VCaP (cell line): ENCODE data around the gene ACBD7.

Source experiments
- H3K27ac ChIP-seq: fragments of 450-650 bp; 2 replicates; pipeline ENCODE4 v1.5.1; 2017
- TF ChIP-seq, protein P1 (sequence below): fragments of 450-650 bp; conservative IDR thresholded peaks from 2 replicates; pipeline ENCODE4 v1.5.1; 2017; ENCODE audit warnings: mild to moderate bottlenecking, moderate library complexity

Gene ACBD7

DNA sequence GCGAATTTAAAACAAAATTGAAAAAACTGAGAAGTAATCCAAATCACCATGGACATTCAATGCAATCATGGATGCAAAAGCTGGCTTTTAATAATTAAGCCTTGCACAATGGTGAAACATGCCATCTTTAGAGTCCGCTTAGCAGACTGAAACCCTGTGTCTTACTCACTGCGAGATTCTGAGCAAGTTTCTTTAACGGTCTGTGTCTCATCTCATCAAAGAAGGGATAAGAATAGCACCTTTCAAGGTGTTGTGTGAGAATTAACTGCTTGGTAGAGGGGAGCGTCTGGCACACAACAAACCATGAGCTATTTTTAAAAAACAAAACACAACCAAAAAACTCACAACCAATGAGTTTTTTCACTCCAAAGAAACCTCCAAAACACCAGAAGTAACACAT lies 21.4 kb downstream of the ACBD7 start:
- no peak overlapping the region for H3K27ac ChIP-seq
- TF ChIP-seq, protein P1, sequence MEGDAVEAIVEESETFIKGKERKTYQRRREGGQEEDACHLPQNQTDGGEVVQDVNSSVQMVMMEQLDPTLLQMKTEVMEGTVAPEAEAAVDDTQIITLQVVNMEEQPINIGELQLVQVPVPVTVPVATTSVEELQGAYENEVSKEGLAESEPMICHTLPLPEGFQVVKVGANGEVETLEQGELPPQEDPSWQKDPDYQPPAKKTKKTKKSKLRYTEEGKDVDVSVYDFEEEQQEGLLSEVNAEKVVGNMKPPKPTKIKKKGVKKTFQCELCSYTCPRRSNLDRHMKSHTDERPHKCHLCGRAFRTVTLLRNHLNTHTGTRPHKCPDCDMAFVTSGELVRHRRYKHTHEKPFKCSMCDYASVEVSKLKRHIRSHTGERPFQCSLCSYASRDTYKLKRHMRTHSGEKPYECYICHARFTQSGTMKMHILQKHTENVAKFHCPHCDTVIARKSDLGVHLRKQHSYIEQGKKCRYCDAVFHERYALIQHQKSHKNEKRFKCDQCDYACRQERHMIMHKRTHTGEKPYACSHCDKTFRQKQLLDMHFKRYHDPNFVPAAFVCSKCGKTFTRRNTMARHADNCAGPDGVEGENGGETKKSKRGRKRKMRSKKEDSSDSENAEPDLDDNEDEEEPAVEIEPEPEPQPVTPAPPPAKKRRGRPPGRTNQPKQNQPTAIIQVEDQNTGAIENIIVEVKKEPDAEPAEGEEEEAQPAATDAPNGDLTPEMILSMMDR, result no peak

DNA sequence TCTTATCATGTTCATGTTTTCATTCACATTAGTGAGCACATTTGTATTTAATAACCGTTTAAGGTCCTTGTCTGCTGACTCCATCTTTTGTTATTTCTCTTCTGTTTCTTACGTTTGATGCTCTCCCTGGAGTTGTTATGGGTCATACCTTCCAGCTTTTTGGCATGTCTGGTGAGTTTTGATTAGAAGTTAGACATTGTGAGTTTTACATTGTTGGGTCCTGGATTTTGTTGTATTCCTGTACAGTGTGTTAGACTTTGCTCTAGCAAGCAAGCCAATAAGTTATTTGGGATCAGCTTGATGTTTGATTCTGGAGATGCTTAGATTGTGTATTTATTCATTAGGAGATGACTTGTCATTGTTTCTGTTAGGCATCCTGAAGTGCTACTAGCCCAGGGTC lies 27.9 kb downstream of the ACBD7 start:
- H3K27ac ChIP-seq, result no peak overlapping the region
- TF ChIP-seq, protein P1, result no peak

DNA sequence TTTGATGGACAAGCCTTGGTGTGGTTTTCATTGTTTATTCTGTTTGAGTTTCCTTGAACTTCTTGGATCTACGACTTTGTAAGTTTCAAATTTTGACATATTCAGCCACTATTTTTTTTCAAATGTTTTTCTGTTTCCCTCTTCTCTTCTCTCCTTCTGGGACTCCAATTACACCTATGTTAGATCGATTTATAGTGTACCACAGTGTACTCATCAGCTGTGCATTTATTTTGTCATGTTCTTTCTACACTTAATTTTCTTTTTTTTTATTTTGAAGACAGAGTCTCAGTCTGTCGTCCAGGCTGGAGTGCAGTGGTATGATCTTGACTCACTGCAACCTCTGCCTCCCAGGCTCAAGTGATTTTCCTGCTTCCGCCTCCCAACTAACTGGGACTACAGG lies 28.7 kb downstream of the ACBD7 start:
- TF ChIP-seq, protein P1, result no peak
- H3K27ac ChIP-seq, result no peak overlapping the region

DNA sequence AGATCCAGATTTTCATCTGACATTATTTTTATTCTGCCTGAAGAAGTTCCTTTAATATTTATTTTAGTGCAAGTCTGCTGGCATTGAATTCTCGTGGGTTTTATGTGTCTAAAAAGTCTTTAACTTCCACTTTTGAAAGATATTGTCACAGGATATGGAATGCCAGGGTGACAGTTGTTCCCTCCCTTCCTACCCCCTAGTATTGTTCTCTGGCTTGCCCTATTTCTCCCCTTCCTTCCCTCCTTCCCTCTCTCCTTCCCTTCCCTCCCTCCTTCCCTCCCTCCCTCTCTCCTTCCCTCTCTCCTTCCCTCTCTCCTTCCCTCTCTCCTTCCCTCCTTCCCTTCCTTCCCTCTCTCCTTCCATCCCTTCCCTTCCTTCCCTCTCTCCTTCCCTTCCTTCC lies 29.9 kb downstream of the ACBD7 start:
- TF ChIP-seq, protein P1, result no peak
- no peak overlapping the region for H3K27ac ChIP-seq

DNA sequence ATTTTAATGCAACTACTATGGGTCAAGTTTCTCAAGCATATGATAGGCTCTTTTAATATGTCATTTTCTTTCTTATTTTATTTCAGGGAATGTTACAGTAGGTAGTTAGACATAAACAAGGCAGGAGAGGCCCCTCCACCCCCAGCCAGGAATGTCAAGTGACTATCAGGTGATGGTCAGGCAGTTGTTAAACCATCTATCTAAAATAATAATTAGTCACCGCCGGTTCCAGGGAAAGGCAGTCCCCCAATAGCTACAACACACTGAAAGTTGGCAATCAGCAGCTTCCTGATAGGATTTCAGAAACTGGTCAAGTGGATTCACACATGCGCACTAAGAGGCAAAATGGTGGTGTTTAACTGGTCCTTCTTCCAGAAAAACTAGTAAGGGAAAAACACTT lies 35.5 kb downstream of the ACBD7 start:
- H3K27ac ChIP-seq, result no peak overlapping the region
- TF ChIP-seq, protein P1, result no peak

DNA sequence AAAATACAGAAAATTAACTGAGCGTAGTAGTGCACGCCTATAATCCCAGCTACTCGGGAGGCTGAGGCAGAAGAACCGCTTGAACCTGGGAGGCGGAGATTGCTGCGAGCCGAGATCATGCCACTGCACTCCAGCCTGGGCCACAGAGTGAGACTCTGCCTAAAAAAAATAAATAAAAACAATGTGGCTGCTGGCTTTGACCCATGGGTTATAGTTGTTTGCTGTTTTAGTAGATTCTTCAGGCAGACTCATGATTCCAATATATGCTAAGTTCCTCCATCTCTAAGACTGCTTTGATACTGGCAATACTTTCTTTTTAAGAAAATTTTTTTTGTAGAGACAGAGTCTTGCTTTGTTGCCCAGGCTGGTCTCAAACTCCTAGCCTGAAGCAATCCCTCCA lies 36.5 kb downstream of the ACBD7 start:
- TF ChIP-seq, protein P1, result no peak

DNA sequence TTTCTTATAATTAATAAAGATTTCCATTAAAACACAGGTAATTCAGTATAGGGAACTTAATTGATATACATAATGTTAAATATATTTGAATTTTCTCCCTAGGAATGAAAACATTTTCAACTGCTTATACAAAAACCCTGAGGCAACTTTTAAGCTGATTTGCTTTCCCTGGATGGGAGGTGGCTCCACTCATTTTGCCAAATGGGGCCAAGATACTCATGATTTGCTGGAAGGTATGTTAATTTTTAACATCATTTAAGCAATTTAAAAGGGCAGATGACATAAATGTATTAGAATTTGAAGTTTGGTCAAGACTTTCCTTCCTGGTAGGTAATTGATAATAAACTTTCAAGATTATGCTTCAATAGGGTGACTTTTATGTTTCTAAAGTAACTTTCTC lies 39.0 kb downstream of the ACBD7 start:
- TF ChIP-seq, protein P1, result no peak
- no peak overlapping the region for H3K27ac ChIP-seq

More for the DNA sequence above, 36.5 kb downstream of the ACBD7 start:
- H3K27ac ChIP-seq, result no peak overlapping the region

DNA sequence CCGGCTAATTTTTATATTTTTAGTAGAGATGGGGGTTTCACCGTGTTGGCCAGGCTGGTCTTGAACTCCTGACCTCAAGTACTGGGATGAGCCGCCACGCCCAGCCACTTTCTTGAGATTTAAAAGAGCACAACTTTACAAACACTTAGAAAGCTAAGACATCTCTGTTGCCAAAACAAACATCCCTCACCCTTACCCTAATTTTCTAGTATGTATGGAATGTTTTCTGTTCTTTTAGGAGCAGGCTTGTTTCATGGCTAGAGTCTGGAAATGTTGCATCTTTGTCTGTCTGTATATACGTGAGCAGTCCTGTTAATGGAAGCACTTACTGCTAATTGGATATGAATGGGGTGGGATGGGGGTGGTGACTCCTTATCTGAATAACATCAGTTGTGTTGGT lies 42.0 kb downstream of the ACBD7 start:
- H3K27ac ChIP-seq, result no peak overlapping the region
- TF ChIP-seq, protein P1, result no peak
